ENCODE measurements around the gene PMP22.

PMP22 gene

DNA sequence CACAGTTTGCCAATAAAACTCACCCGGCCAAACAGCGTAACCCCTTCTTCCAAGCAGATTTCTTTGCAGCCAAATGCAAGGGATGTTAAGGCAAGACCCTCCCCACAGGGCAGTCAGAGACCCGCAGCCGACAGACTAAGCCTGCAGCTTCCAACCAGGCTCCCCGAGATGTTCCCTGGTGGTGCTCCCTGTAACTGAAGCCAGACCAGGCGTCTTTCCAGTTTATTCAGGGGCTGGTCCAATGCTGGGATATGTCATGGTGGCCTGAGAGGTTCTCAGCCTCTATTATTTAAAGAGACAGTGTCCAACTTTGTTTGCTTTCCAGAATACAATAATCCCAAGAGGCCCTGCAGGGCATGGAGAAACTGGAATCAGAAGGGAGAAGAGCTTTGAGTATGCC, at the start of gene PMP22:
TSS of gene PMP22 (minus strand) at position 196 of the 400 bp plus-strand sequence. CDS start 4,599 bp downstream, outside the sequence.
- DNase-seq = peak; percentile 84

DNA sequence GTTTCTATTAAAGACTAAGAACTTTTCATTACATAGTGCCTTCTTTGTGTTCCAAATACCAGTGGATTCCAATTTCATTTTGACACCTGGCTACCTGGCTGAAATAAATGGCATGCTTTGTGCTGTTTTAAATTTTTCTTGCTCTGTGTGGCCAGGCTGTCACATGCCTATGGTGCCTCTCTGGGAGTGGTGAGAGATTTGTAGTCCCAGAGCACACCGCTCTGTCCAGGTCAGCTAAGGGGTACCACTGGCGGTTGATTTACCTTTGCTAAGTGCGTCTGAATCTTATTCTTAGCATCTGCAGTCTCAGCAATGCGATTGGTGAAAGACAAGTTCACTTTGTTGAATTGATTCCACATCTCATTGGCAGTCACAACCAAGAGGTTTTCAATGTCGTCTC, 46.9 kb upstream of the PMP22 start:
- no peak for DNase-seq

- no peak for DNase-seq
Measured at GRCh38 chr17:15309793-15310192, 44.7 kb upstream of the PMP22 start.

GRCh38 chr17:15309236-15309635, 44.1 kb upstream of the PMP22 start:
- DNase-seq = no peak

GRCh38 chr17:15308758-15309157, 43.6 kb upstream of the PMP22 start:
- no peak for DNase-seq

GRCh38 chr17:15307710-15308111, 42.6 kb upstream of the PMP22 start:
- DNase-seq = no peak

DNA sequence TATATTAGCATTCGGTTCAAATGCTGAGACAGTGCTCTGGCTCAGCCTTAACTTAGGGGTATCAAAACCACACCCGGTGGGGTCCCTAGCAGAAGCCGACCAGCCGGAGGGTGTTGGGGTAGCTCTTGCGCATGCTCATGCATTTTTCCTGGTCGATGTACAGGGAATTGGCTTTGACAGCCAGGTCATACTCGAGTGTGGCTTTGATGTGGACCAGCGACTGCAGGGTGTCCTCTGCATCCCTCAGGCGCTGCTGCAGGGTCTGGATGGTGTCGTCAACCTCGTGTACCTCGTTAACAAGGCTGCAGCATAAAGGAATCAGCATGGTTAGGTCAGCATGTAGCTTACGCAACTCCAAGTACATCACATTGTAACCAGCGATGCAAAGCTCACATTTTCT, 38.7 kb upstream of the PMP22 start:
- no peak for DNase-seq

GRCh38 chr17:15303268-15303667, 38.1 kb upstream of the PMP22 start:
- no peak for DNase-seq

DNA sequence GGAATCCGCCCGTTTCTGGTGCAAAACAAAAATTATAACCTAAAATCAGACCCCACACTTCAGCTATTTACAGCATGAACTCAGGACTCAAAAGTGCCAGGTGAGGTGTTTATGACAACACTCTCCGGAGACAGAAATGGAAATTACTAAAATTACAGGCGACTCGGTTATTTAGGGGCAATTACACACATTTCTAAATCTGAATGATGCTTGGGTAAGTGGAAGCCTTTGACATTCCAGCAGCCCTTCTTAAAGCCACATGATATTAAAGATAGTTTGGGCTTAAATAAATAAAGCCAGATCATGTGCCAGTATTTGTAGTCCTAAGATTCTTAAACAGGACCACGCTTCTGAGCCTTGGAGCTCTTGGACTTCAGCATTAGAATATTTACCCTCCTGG, 36.7 kb upstream of the PMP22 start:
- no peak for DNase-seq

DNA sequence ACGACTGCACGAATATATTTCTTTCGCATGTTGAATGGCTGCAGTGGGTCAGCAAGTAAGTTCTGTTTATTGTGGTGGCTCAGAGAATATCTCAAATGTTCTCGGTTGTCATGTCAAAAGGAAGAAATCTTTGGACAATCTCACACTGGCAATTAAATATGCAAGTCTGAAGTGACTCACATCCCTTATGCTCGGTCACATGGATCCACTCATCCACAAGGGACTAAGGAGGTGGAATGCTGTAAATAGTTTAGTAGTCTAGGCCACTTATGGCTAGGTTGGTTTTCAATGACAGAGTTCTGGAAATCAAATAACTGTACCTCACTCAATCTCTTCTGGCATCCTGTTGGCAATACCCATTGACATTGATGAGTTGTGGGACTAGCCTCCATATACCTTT, 33.0 kb upstream of the PMP22 start:
- DNase-seq = no peak

DNA sequence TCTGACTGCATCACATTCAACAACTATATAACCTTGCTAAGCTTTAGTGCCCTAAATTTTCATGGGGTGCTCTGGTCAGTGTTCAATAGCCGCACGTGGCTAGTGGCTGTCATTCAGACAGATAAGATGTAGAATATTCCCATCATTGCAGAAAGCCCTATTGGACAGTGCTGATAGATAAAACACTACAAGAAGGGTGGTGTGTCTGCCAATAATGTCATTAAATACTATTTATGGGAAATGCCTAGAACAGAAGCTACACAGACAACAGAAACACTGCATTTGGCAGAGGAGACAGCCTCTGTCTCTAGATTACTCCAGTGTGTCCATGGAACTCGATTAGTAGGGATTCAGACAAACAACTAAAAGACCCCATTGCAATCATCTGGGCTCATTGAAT, 28.4 kb upstream of the PMP22 start:
- no peak for DNase-seq

GRCh38 chr17:15291674-15292361, 26.7 kb upstream of the PMP22 start:
- no peak for DNase-seq

GRCh38 chr17:15290605-15291004, 25.5 kb upstream of the PMP22 start:
- no peak for DNase-seq

DNA sequence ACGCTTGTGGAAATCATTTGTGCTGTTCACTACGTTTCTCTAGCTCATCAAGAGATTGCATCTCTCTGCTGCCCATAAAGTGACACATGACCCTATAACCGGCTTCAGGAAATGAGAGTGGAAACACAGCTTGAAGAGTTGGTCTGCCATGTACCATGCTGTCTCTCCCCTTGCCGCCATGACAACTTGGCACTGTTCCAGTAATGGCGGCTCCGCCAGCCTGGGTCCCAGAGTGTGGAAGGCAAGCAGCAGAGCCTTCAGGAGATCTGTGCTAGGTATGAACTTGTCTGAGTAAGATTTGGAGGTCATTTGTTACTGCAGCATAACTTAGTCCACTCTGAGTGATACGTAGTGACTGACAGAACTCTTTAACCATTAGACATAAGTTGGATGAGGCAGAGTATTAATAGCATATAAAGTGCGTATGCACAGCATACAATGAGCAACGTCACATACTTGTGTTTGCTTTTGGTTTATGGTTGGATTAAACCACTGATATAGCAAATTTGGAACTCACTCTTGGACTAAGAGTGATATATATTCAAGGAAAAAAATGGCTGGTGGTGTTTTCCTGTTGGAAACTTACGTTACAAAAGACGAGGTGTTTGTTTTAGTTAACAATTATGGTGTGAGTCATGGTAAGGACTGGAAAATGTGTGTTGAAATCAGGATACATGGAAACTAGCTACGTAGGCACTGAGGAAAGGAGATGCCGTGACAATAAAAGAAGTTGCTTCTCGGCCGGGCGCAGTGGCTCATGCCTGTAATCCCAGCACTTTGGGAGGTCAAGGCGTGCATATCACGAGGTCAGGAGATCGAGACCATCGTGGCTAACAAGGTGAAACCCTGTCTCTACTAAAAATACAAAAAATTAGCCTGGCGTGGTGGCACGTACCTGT, 24.4 kb upstream of the PMP22 start:
- DNase-seq = no peak

- no peak for DNase-seq
Measured at GRCh38 chr17:15288859-15289258, 23.7 kb upstream of the PMP22 start.

- DNase-seq = no peak
Measured at GRCh38 chr17:15287538-15288267, 22.6 kb upstream of the PMP22 start.

- no peak for DNase-seq
Measured at GRCh38 chr17:15285466-15285865, 20.3 kb upstream of the PMP22 start.

GRCh38 chr17:15284537-15284936, 19.4 kb upstream of the PMP22 start:
- no peak for DNase-seq

DNA sequence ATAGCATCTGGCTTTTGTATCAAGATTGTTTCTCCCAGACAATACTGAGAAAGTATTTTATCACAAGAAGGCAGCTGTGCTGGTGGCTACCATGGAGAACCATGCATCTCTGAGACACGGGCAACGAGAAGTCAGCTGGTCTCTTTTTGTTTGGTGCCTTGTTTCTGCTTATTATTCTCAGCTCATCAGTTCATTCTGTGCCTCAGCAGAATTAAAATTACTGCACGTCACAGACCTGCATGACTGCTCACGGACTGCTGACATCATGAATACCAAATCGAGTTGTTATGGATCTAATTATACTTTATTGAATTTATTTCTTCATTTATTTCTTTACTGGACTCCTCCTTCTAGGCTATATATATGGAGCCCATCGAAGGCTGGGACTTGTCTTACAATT, 19.0 kb upstream of the PMP22 start:
- no peak for DNase-seq

- DNase-seq = no peak
Measured at GRCh38 chr17:15281909-15282308, 16.8 kb upstream of the PMP22 start.

DNA sequence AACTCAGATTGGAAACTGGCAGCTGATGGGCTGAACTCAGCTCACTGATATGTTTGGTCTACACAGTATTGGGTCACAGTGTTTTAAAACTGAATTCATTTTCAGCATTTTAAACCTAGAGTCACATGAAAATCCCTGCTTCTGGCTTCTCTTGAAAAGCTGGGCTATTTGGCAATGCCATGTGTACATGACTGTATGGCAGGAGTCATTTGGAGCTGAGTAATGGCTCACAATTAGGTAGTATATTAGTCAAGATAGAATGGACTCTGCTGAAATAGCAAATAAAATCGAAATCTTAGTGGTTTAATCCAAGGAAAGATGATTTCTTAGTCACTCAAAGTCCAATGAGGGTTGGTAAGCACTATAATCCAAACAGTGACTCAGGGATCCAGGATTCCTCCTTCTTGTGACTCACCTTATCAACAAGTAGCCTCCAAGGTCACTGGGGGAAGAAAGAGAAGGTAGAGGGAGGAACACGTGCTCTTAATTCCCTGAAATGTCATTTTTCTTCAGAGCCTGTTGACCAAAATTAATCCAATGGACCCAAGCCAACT, 13.9 kb upstream of the PMP22 start:
- no peak for DNase-seq

DNA sequence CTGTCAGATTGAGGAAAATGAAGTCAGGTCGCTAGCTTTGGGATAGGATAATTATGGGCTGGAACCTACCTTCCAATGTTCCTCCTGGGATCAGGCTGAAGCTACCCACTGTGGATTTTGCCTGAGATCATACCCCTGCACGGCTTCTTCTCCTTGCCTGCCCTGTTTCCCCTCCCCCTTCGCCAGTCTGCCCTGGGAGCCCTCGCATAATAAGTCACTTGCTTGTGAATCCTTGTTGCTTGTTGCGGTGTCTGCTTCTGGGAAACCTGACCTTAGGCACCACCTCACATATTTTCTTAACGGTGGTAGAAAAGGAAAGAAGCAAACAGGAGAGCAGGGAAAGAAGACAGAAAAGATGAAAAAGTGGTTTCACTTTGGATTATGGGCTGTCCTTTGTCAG, 13.3 kb upstream of the PMP22 start:
- DNase-seq = no peak

DNA sequence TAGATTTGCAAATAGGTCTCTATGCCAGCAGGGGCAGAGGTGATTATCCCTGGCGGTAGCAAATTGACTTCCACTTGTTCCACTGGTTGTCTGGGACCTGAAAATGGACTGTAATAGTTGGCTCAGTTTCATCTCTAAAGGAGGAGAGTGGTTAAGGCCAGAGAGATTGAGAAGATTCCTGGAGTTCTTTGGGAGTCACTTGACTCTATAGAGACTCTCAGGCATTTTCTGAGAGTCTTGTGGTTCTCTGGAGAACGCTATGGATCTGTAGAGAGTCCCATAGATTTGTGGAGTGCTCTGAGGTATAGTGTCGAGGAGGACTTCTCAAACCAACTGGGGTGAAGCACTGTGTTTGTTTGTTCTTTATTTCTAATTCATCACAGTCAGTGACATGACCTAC, 8.9 kb upstream of the PMP22 start:
- DNase-seq = no peak

Data from right hindlimb (tissue), 1 donor.